Measurements from ENCODE around the gene PAX2. TPM values are rescaled to one million over a fixed set of nuclear protein-coding genes. Genes with fewer than 3 reads are reported as not detected.

PAX2 gene
- total and polyA plus RNA-seq, 2 of the 8 experiments (the other 6 are each of a cell fraction or from before 2014, with no cell fraction given) = 0.02 TPM; not detected in 1

DNA sequence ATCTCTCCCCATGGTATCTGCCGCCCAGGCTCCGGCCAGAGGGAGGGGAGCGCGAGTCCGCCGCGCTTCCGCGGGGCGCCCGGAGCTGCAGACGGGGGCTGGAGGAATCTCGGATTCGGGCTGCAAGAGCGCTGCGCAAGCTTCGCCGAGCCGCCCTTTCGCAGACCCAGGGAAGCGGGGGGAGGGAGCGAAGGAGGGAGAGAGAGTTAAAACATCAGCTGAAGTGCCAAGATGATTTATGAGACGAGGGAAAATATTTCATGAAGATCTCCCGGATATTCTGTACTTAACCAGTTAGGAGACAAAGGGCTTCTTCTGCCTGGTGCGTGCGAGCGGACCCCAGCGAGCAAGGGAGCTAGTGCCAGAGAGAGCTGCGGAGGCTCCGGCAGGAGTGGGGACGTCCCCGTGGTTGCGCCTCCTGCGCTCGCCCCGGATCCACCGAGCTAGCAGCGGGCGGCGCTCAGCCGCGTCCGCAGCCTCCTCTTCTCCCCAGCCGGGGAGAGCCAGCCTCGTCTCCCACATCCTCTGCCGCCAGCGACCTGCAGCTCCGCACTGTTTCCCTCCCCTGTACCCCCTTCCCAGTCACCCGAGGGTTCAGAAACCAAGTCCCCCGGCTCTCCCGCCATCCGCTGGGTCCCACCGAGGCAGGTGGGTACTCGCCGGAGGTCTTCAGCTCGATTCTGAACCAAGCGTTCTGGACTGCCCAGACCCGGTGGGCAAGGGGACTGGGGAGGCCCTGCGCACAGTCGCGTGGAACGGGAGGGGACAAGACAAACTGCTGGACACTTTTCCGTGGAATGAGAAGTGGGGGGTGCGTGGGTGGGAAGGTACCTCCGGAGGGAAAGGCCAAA lies 1.0 kb upstream of the PAX2 start:
- Histone ChIP-seq H3K79me1 (ENCODE audit: low read depth, low read length) (no peaks in the 10 kb centered on the region), H3K4ac (replicated peaks; ENCODE audit: insufficient read length, low read depth, low read length) (no peak overlapping the region), H2BK12ac (ENCODE audit: low read depth, low read length) (peak overlapping the region; percentile 88; the same call in 1 of the 2 replicates), H3K27ac (ENCODE audit: low read depth, low read length) (no peak overlapping the region), H3K79me2 (ENCODE audit: control insufficient read depth in 1 of 2, insufficient read depth in 2 of 2, low read length in 2 of 2) (no peaks in the 10 kb centered on the region), H3K27me3 (replicated peaks in 1 of 4; ENCODE audit: control insufficient read depth in 3 of 4, extremely low read depth in 1 of 4, insufficient read depth in 3 of 4, low read length in 3 of 4) (peaks cover 78 to 94% (median 92%) of the 10 kb centered on the region in 4 experiments), H3K9me3 (ENCODE audit: insufficient read depth in 2 of 2, low read depth in 1 of 2, low read length in 1 of 2) (no peaks in the 10 kb centered on the region), H3K23ac (ENCODE audit: insufficient read length) (no peak overlapping the region), H3K4me2 (ENCODE audit: insufficient read depth in 1 of 2, low read depth in 2 of 2, low read length in 2 of 2) (peak overlapping the region; percentile 63 to 65), H3K4me1 (replicated peaks in 1 of 4; ENCODE audit: control insufficient read depth in 3 of 4, insufficient read depth in 4 of 4, low read length in 3 of 4) (peaks cover 0 to 34% (median 21%) of the 10 kb centered on the region in 4 experiments; a peak in 6 of 7 replicates), H3K56ac (replicated peaks; ENCODE audit: insufficient read length, low read depth, low read length) (no peak overlapping the region), H3K14ac (ENCODE audit: insufficient read length) (no peak overlapping the region), H2BK15ac (ENCODE audit: low read length) (peak overlapping the region; percentile 65; the same call in 1 of the 2 replicates), H2AK5ac (ENCODE audit: low read depth, low read length) (peak overlapping the region; percentile 86; the same call in 1 of the 2 replicates), H2BK5ac (ENCODE audit: low read depth, low read length) (no peak overlapping the region), H3K36me3 (ENCODE audit: control insufficient read depth in 2 of 4, insufficient read depth in 4 of 4, low read length in 3 of 4) (peaks cover 0 to 4% (median 0%) of the 10 kb centered on the region in 4 experiments; a peak in 1 of 8 replicates), H4K20me1 (replicated peaks in 1 of 2; ENCODE audit: control insufficient read depth in 1 of 2, insufficient read depth in 2 of 2, low read length in 2 of 2) (peaks cover 24 to 26% of the 10 kb centered on the region in 2 experiments), H4K5ac (ENCODE audit: insufficient read length, low read depth, low read length) (no peak overlapping the region), H2BK20ac (ENCODE audit: low read length) (0 out of 2 replicates have a peak overlapping the region, but pooled peaks have one; percentile 61), H4K8ac (ENCODE audit: extremely low read depth, insufficient read depth, low read length) (no peak overlapping the region), H3K23me2 (ENCODE audit: low read depth, low read length) (peaks cover 4% of the 10 kb centered on the region; the same call in 1 of the 2 replicates), H4K91ac (replicated peaks; ENCODE audit: insufficient read length, low read length) (no peak overlapping the region), H3K4me3 (ENCODE audit: extremely low read depth in 1 of 4, insufficient read depth in 2 of 4, low read depth in 3 of 4, low read length in 4 of 4) (peak overlapping the region in 1 of 4 experiments; percentile 57; a peak in 4 of 8 replicates), H3K18ac (ENCODE audit: extremely low read depth, low read length) (peak overlapping the region; percentile 83), H2AFZ (ENCODE audit: low read length) (no peak overlapping the region), H2BK120ac (replicated peaks; ENCODE audit: low read depth, low read length) (no peak overlapping the region), H3K9ac (replicated peaks in 1 of 4; ENCODE audit: extremely low read depth in 1 of 4, low read depth in 3 of 4, low read length in 3 of 4) (no peak overlapping the region)
- peak in 1 of 2 experiments; percentile 77 for DNase-seq (ENCODE audit: low read depth in 1 of 2, low spot score in 2 of 2)
- ChIA-PET CTCF (ENCODE audit: partially characterized antibody) (interaction anchor here (0.6 to 7.5 kb wide), 70 partner anchors 8 to 1676 kb away, joined by 3 to 110 read pairs (median 6); partner anchors contain the start of genes HIF1AN, LBX1 and SEC31B), POLR2A (ENCODE audit: partially characterized antibody) (interaction anchor here (0.8 to 3.6 kb wide), 7 partner anchors 8 to 182 kb away, joined by 3 to 23 read pairs (median 3); no protein-coding TSS in a partner anchor)
- no peak for FAIRE-seq
- 7% methylated on average over 48 of the region's 65 CpGs; no CpG with 5 or more reads in 1 of the 2 experiments for WGBS, 2 experiments (ENCODE audit: extremely low coverage in 1 of 2, insufficient coverage in 1 of 2, insufficient read length in 1 of 2, insufficient replicate concordance in 2 of 2, low coverage in 1 of 2, low lambda C conversion rate in 2 of 2, missing lambda C conversion rate in 1 of 2)
- TF ChIP-seq JUND (IDR thresholded peaks at IDR 0.05; ENCODE audit: low read length) (no peak), BACH1 (IDR thresholded peaks at IDR 0.05; ENCODE audit: low read length) (0 out of 2 replicates have a peak, but pooled peaks have one; percentile 15), CBX8 (IDR thresholded peaks at IDR 0.05; ENCODE audit: borderline replicate concordance, low read depth, low read length) (peak; percentile 86), ASH2L (IDR thresholded peaks at IDR 0.05; ENCODE audit: low read length) (no peak), EZH2 (IDR thresholded peaks at IDR 0.05; ENCODE audit: low read depth, low read length, severe bottlenecking) (peak; percentile 98), SUZ12 (IDR thresholded peaks at IDR 0.05; ENCODE audit: low read length) (peak; percentile 100), EP300 (IDR thresholded peaks at IDR 0.05; ENCODE audit: borderline replicate concordance in 1 of 2, low read depth in 2 of 2, low read length in 2 of 2) (no peak), MAFK (IDR thresholded peaks at IDR 0.05; ENCODE audit: low read depth, low read length) (no peak)
- TF ChIP-seq, protein P1, sequence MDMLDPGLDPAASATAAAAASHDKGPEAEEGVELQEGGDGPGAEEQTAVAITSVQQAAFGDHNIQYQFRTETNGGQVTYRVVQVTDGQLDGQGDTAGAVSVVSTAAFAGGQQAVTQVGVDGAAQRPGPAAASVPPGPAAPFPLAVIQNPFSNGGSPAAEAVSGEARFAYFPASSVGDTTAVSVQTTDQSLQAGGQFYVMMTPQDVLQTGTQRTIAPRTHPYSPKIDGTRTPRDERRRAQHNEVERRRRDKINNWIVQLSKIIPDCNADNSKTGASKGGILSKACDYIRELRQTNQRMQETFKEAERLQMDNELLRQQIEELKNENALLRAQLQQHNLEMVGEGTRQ (IDR thresholded peaks at IDR 0.05; ENCODE audit: low read length) = no peak

All from H1 (cell line).